NCI-H1694 (cell line): Measurements from ENCODE around the gene CAP1.

Source experiments
- DNase-seq: peaks from one replicate; lab custom pipeline; 2025; lab: John Stamatoyannopoulos, UW

CAP1 gene

GRCh38 chr1:40096977-40097782, 56.7 kb downstream of the CAP1 start, which contains the start of gene PPT1:
Gene PPT1, minus strand, starts transcription at chr1:40097252. Its CDS starts 14 bp downstream, at chr1:40097238.
- peak; percentile 43 for DNase-seq

GRCh38 chr1:40102038-40102437, 61.5 kb downstream of the CAP1 start:
- no peak for DNase-seq

- DNase-seq = no peak
These were observed 62.4 kb downstream of the CAP1 start for GRCh38 chr1:40102896-40103295.

- no peak for DNase-seq
These were observed 64.5 kb downstream of the CAP1 start for GRCh38 chr1:40105028-40105427.

GRCh38 chr1:40107290-40107959, 66.9 kb downstream of the CAP1 start:
- no peak for DNase-seq

GRCh38 chr1:40110389-40110788, 69.9 kb downstream of the CAP1 start:
- no peak for DNase-seq

GRCh38 chr1:40114400-40114799, 73.9 kb downstream of the CAP1 start:
- DNase-seq = no peak

GRCh38 chr1:40120128-40120527, 79.6 kb downstream of the CAP1 start:
- no peak for DNase-seq
